Keratinocyte (primary cell): ENCODE data around the gene ORMDL3.

Source experiments
- EZH2 ChIP-seq: IDR thresholded peaks from one replicate; pipeline ENCODE4 v1.6.1; 2012; ENCODE audit warnings: inconsistent platforms, mild to moderate bottlenecking, low read length, moderate library complexity
- TF ChIP-seq, protein P1 (sequence below), 3 experiments: IDR thresholded peaks in 1 of 3; conservative IDR thresholded peaks in 1 of 3; optimal IDR thresholded peaks in 1 of 3; 2 replicates in 2 of 3; 3 replicates in 1 of 3; pipeline versions ENCODE3 to v1.5.1; 2011; ENCODE audit warnings: low read length in 3 of 3, mild to moderate bottlenecking in 3 of 3, moderate library complexity in 2 of 3, control low read depth in 1 of 3, inconsistent platforms in 1 of 3; ENCODE audit not compliant: insufficient read depth in 2 of 3; ENCODE audit errors: extremely low read depth in 1 of 3

DNA sequence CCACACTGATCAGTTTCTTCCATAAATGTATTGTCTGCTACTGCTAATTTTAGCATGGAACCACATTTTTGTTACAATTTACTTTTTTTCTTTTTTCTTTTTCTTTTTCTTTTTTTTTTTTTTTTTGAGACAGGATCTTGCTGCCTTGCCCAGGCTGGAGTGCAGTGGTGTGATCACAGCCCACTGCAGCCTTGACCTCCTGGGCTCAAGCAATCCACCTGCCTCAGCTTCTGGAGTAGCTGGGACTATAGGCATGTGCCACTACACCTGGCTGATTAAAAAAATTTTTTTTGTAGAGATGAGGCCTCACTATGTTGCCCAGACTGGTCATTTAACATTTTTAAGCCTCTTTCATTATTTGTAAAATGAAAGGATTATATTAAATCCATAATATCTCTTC lies 40.3 kb downstream of the ORMDL3 start:
- TF ChIP-seq, protein P1, sequence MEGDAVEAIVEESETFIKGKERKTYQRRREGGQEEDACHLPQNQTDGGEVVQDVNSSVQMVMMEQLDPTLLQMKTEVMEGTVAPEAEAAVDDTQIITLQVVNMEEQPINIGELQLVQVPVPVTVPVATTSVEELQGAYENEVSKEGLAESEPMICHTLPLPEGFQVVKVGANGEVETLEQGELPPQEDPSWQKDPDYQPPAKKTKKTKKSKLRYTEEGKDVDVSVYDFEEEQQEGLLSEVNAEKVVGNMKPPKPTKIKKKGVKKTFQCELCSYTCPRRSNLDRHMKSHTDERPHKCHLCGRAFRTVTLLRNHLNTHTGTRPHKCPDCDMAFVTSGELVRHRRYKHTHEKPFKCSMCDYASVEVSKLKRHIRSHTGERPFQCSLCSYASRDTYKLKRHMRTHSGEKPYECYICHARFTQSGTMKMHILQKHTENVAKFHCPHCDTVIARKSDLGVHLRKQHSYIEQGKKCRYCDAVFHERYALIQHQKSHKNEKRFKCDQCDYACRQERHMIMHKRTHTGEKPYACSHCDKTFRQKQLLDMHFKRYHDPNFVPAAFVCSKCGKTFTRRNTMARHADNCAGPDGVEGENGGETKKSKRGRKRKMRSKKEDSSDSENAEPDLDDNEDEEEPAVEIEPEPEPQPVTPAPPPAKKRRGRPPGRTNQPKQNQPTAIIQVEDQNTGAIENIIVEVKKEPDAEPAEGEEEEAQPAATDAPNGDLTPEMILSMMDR (optimal IDR thresholded peaks at IDR 0.05 in 1 of 3, IDR thresholded peaks at IDR 0.05 in 1 of 3, conservative IDR thresholded peaks at IDR 0.05 in 1 of 3; ENCODE audit: extremely low read depth in 1 of 3, insufficient read depth in 2 of 3, low read length in 3 of 3) = no peak
- TF ChIP-seq EZH2 = no peak
